Astrocyte (in vitro differentiated cells and primary cell): ENCODE measurements around the gene PIGU. TPM values are rescaled to one million over a fixed set of nuclear protein-coding genes. Genes with fewer than 3 reads are reported as not detected.

Source experiments
- DNase-seq: peaks from one replicate; pipeline ENCODE4 v3.0.0-alpha.2; 2010; ENCODE audit warnings: low read depth
- FAIRE-seq: peaks from 2 replicates; lab custom pipeline; 2011; peaks lifted over from hg19 to GRCh38; lab: Jason Lieb, UNC
- H2AFZ ChIP-seq: 2 replicates; pipeline ENCODE4 v1.6.0; 2012; ENCODE audit warnings: low read depth, low read length, inconsistent platforms
- H3K27ac ChIP-seq: 2 replicates; pipeline ENCODE4 v1.5.1; 2011; ENCODE audit warnings: low read depth, low read length, inconsistent platforms
- H3K27me3 ChIP-seq: 2 replicates; pipeline ENCODE4 v1.6.0; 2011; ENCODE audit warnings: low read length, inconsistent platforms; ENCODE audit not compliant: insufficient read depth
- H3K36me3 ChIP-seq: 2 replicates; pipeline ENCODE4 v1.5.1; 2011; ENCODE audit warnings: low read length, inconsistent platforms; ENCODE audit not compliant: insufficient read depth
- H3K4me1 ChIP-seq: 2 replicates; pipeline ENCODE4 v1.5.1; 2011; ENCODE audit warnings: low read length, inconsistent platforms; ENCODE audit not compliant: insufficient read depth
- H3K4me2 ChIP-seq: 2 replicates; pipeline ENCODE4 v1.6.0; 2012; ENCODE audit warnings: low read length, inconsistent platforms
- H3K4me3 ChIP-seq: 2 replicates; pipeline ENCODE4 v1.5.1; 2011; ENCODE audit warnings: low read depth, mild to moderate bottlenecking, low read length, inconsistent platforms; ENCODE audit not compliant: insufficient read depth
- H3K79me2 ChIP-seq: 2 replicates; pipeline ENCODE4 v1.6.0; 2012; ENCODE audit warnings: mild to moderate bottlenecking, low read length, inconsistent platforms; ENCODE audit not compliant: insufficient read depth
- H3K9ac ChIP-seq: 2 replicates; pipeline ENCODE4 v1.6.0; 2012; ENCODE audit warnings: mild to moderate bottlenecking, low read length, inconsistent platforms
- H3K9me3 ChIP-seq: 2 replicates; pipeline ENCODE4 v1.5.1; 2012; ENCODE audit warnings: low read depth, mild to moderate bottlenecking, low read length, inconsistent platforms; ENCODE audit not compliant: insufficient read depth
- H4K20me1 ChIP-seq: 2 replicates; pipeline ENCODE4 v1.6.0; 2012; ENCODE audit warnings: low read length, inconsistent platforms; ENCODE audit not compliant: insufficient read depth
- H3K27ac Mint-ChIP-seq: one replicate; pipeline ENCODE4 v1.8.0; 2021; ENCODE audit warnings: mild to moderate bottlenecking, mixed read lengths; ENCODE audit not compliant: unreplicated experiment
- H3K27me3 Mint-ChIP-seq: one replicate; pipeline ENCODE4 v1.8.0; 2021; ENCODE audit warnings: low read depth, mixed read lengths; ENCODE audit not compliant: unreplicated experiment
- H3K36me3 Mint-ChIP-seq: one replicate; pipeline ENCODE4 v1.8.0; 2021; ENCODE audit warnings: low read depth, mixed read lengths; ENCODE audit not compliant: unreplicated experiment
- H3K4me1 Mint-ChIP-seq: one replicate; pipeline ENCODE4 v1.8.0; 2021; ENCODE audit warnings: low read depth, mixed read lengths; ENCODE audit not compliant: unreplicated experiment
- H3K4me3 Mint-ChIP-seq: one replicate; pipeline ENCODE4 v1.8.0; 2021; ENCODE audit warnings: mild to moderate bottlenecking, moderate library complexity, mixed read lengths; ENCODE audit not compliant: unreplicated experiment
- H3K9me3 Mint-ChIP-seq: one replicate; pipeline ENCODE4 v1.8.0; 2021; ENCODE audit warnings: mild to moderate bottlenecking, mixed read lengths; ENCODE audit not compliant: unreplicated experiment
- CTCF ChIP-seq: IDR thresholded peaks from 2 replicates; pipeline ENCODE4 v1.5.1; 2011; ENCODE audit warnings: low read depth, mild to moderate bottlenecking, inconsistent platforms, low read length, moderate library complexity; ENCODE audit not compliant: insufficient read depth
- EZH2 ChIP-seq: IDR thresholded peaks from 2 replicates; pipeline ENCODE4 v1.6.1; 2012; ENCODE audit warnings: mild to moderate bottlenecking, low read length, inconsistent platforms; ENCODE audit not compliant: insufficient read depth
- total RNA-seq: library from RNA; stranded (reverse); gene quantifications from 2 replicates; pipeline ENCODE4 v1.2.1, GENCODE V29; 2021

PIGU gene
- total RNA-seq, 1 donor from 2014 or later, result 16.7 TPM

- FAIRE-seq (no peak), DNase-seq (no peak)
Observed at GRCh38 chr20:34644951-34645350, 31.9 kb downstream of the PIGU start.

GRCh38 chr20:34644345-34644744 lies 32.5 kb downstream of the PIGU start:
- TF ChIP-seq CTCF (no peak), EZH2 (no peak)
- Mint-ChIP-seq H3K9me3 (no peaks in the 10 kb centered on the region), H3K36me3 (no peaks in the 10 kb centered on the region), H3K27ac (no peak overlapping the region), H3K4me3 (no peak overlapping the region), H3K4me1 (peaks cover 3% of the 10 kb centered on the region), H3K27me3 (no peaks in the 10 kb centered on the region)
- H3K9me3 ChIP-seq, result no peaks in the 10 kb centered on the region
- no peak overlapping the region for H3K27ac ChIP-seq
- H2AFZ ChIP-seq, result no peak overlapping the region
- DNase-seq, result no peak
- H3K36me3 ChIP-seq, result no peaks in the 10 kb centered on the region
- no peak overlapping the region for H3K4me2 ChIP-seq
- no peaks in the 10 kb centered on the region for H3K27me3 ChIP-seq
- no peak overlapping the region for H3K4me3 ChIP-seq
- no peaks in the 10 kb centered on the region for H4K20me1 ChIP-seq
- no peaks in the 10 kb centered on the region for H3K79me2 ChIP-seq
- no peak for FAIRE-seq
- H3K9ac ChIP-seq, result no peak overlapping the region
- H3K4me1 ChIP-seq, result no peaks in the 10 kb centered on the region

More at GRCh38 chr20:34644951-34645350, 31.9 kb downstream of the PIGU start:
- Histone ChIP-seq H3K4me3 (no peak overlapping the region), H3K4me1 (no peaks in the 10 kb centered on the region), H4K20me1 (no peaks in the 10 kb centered on the region), H3K9me3 (no peaks in the 10 kb centered on the region), H3K27ac (no peak overlapping the region), H3K79me2 (no peaks in the 10 kb centered on the region), H3K9ac (no peak overlapping the region), H3K36me3 (no peaks in the 10 kb centered on the region), H3K4me2 (no peak overlapping the region), H3K27me3 (no peaks in the 10 kb centered on the region), H2AFZ (no peak overlapping the region)
- no peaks in the 10 kb centered on the region for H3K27me3 Mint-ChIP-seq
- no peak overlapping the region for H3K27ac Mint-ChIP-seq
- TF ChIP-seq CTCF (no peak), EZH2 (no peak)
- H3K9me3 Mint-ChIP-seq, result no peaks in the 10 kb centered on the region
- no peak overlapping the region for H3K4me3 Mint-ChIP-seq
- H3K4me1 Mint-ChIP-seq, result no peaks in the 10 kb centered on the region
- no peaks in the 10 kb centered on the region for H3K36me3 Mint-ChIP-seq

- Histone ChIP-seq H4K20me1 (no peaks in the 10 kb centered on the region), H3K9ac (no peak overlapping the region), H3K36me3 (no peaks in the 10 kb centered on the region), H3K4me3 (no peak overlapping the region), H3K4me2 (no peak overlapping the region), H3K27ac (no peak overlapping the region), H3K79me2 (no peaks in the 10 kb centered on the region), H3K27me3 (no peaks in the 10 kb centered on the region), H3K4me1 (no peaks in the 10 kb centered on the region), H2AFZ (no peak overlapping the region), H3K9me3 (no peaks in the 10 kb centered on the region)
- TF ChIP-seq CTCF (no peak), EZH2 (no peak)
- no peaks in the 10 kb centered on the region for H3K9me3 Mint-ChIP-seq
- FAIRE-seq (no peak), DNase-seq (peak; percentile 61)
- no peak overlapping the region for H3K27ac Mint-ChIP-seq
- H3K27me3 Mint-ChIP-seq, result no peaks in the 10 kb centered on the region
- no peaks in the 10 kb centered on the region for H3K36me3 Mint-ChIP-seq
- peaks cover 3% of the 10 kb centered on the region for H3K4me1 Mint-ChIP-seq
- H3K4me3 Mint-ChIP-seq, result no peak overlapping the region
Observed at GRCh38 chr20:34643928-34644327, 33.0 kb downstream of the PIGU start.
